DND-41 (cell line): ENCODE results near the gene BMP2K.

Source experiments
- CTCF ChIP-seq: IDR thresholded peaks from 2 replicates; pipeline ENCODE4 v1.5.1; 2012; ENCODE audit warnings: borderline replicate concordance, low read length, moderate library complexity, mild to moderate bottlenecking; ENCODE audit not compliant: poor library complexity, severe bottlenecking; ENCODE audit errors: extremely low read depth
- EZH2 ChIP-seq: IDR thresholded peaks from 3 replicates; pipeline ENCODE4 v1.6.1; 2012; ENCODE audit warnings: borderline replicate concordance, low read depth, mild to moderate bottlenecking, moderate library complexity, low read length, inconsistent platforms; ENCODE audit not compliant: severe bottlenecking

GRCh38 chr4:78748381-78748780, 27.8 kb upstream of the BMP2K start:
- TF ChIP-seq CTCF (no peak), EZH2 (no peak)
